H1 (cell line): ENCODE measurements around the gene PPP1R9A. TPM values are rescaled to one million over a fixed set of nuclear protein-coding genes. Genes with fewer than 3 reads are reported as not detected.

ENCODE experiments used
- CTCF ChIA-PET: fragments of 300-600 bp; sonication (Branson Sonifier 250); formaldehyde crosslinking; loops from one replicate; lab custom pipeline; 2021; ENCODE audit not compliant: partially characterized antibody; lab: Charles Lee
- POLR2A ChIA-PET: fragments of 300-600 bp; sonication (Branson Sonifier 250); formaldehyde crosslinking; loops from one replicate; lab custom pipeline; 2021; ENCODE audit warnings: inconsistent platforms; ENCODE audit not compliant: partially characterized antibody; lab: Charles Lee
- DNase-seq, 2 experiments: peaks; one replicate each; pipeline versions ENCODE4 v3.0.0 to v3.0.0-alpha.2; 2010 to 2022; ENCODE audit warnings: low spot score in 2 of 2, low read depth in 1 of 2, mixed read lengths in 1 of 2
- FAIRE-seq: peaks from 2 replicates; lab custom pipeline; 2011; peaks lifted over from hg19 to GRCh38; lab: Jason Lieb, UNC
- H2AFZ ChIP-seq: 2 replicates; pipeline ENCODE4 v1.8.1; 2012; ENCODE audit warnings: low read length, inconsistent platforms
- H2AK5ac ChIP-seq: 2 replicates; pipeline ENCODE4 v1.6.1; 2013; ENCODE audit warnings: low read depth, low read length
- H2BK120ac ChIP-seq: replicated peaks from 2 replicates; pipeline ENCODE3; 2013; ENCODE audit warnings: low read depth, low read length, inconsistent platforms
- H2BK12ac ChIP-seq: 2 replicates; pipeline ENCODE4 v1.6.1; 2013; ENCODE audit warnings: low read depth, low read length
- H2BK15ac ChIP-seq: 2 replicates; pipeline ENCODE4 v1.6.1; 2013; ENCODE audit warnings: low read length
- H2BK20ac ChIP-seq: 2 replicates; pipeline ENCODE4 v1.6.1; 2013; ENCODE audit warnings: low read length
- H2BK5ac ChIP-seq: 2 replicates; pipeline ENCODE4 v1.6.1; 2013; ENCODE audit warnings: low read depth, low read length
- H3K14ac ChIP-seq: 2 replicates; pipeline ENCODE4 v1.6.1; 2013; ENCODE audit warnings: inconsistent platforms; ENCODE audit not compliant: insufficient read length
- H3K18ac ChIP-seq: 2 replicates; pipeline ENCODE4 v1.6.1; 2013; ENCODE audit warnings: low read length; ENCODE audit errors: extremely low read depth
- H3K23ac ChIP-seq: 2 replicates; pipeline ENCODE4 v1.6.1; 2013; ENCODE audit warnings: inconsistent platforms; ENCODE audit not compliant: insufficient read length
- H3K23me2 ChIP-seq: 2 replicates; pipeline ENCODE4 v1.6.1; 2013; ENCODE audit warnings: low read depth, low read length
- H3K27ac ChIP-seq: 2 replicates; pipeline ENCODE4 v1.6.1; 2011; ENCODE audit warnings: low read depth, low read length, inconsistent platforms
- H3K27me3 ChIP-seq, 4 experiments: replicated peaks in 1 of 4; 1 replicate in 1 of 4; 2 replicates in 3 of 4; pipeline versions ENCODE4 v1.6.1 to v1.8.1; 2011 to 2013; ENCODE audit warnings: low read length in 3 of 4, mild to moderate bottlenecking in 3 of 4, inconsistent platforms in 2 of 4, mixed read lengths in 2 of 4, moderate library complexity in 1 of 4; ENCODE audit not compliant: control insufficient read depth in 3 of 4, insufficient read depth in 3 of 4; ENCODE audit errors: extremely low read depth in 1 of 4
- H3K36me3 ChIP-seq, 4 experiments: 2 replicates each; pipeline versions ENCODE4 v1.6.1 to v1.8.1; 2011 to 2013; ENCODE audit warnings: mild to moderate bottlenecking in 4 of 4, low read length in 3 of 4, moderate library complexity in 2 of 4, control low read depth in 1 of 4, inconsistent platforms in 1 of 4; ENCODE audit not compliant: insufficient read depth in 4 of 4, control insufficient read depth in 2 of 4
- H3K4ac ChIP-seq: replicated peaks from 2 replicates; pipeline ENCODE3; 2013; ENCODE audit warnings: low read length, low read depth, mixed read lengths, inconsistent platforms; ENCODE audit not compliant: insufficient read length
- H3K4me1 ChIP-seq, 4 experiments: replicated peaks in 1 of 4; 1 replicate in 1 of 4; 2 replicates in 3 of 4; pipeline versions ENCODE4 v1.6.1 to v1.8.1; 2011 to 2013; ENCODE audit warnings: low read length in 3 of 4, inconsistent platforms in 2 of 4, mixed read lengths in 1 of 4; ENCODE audit not compliant: insufficient read depth in 4 of 4, control insufficient read depth in 3 of 4
- H3K4me2 ChIP-seq, 2 experiments: 2 replicates each; pipeline versions ENCODE4 v1.6.1 to v1.8.1; 2011 to 2013; ENCODE audit warnings: low read depth in 2 of 2, low read length in 2 of 2, control low read depth in 1 of 2, inconsistent platforms in 1 of 2, mild to moderate bottlenecking in 1 of 2; ENCODE audit not compliant: insufficient read depth in 1 of 2
- H3K4me3 ChIP-seq, 4 experiments: fragments of 200-600, 300-600 bp in 1 of 4; sonication (generic), shearing (Covaris generic), sonication (Bioruptor Twin) in 1 of 4; 2 replicates each; pipeline versions ENCODE4 v1.5.1 to v1.8.1; 2011 to 2016; ENCODE audit warnings: low read length in 4 of 4, low read depth in 3 of 4, control low read depth in 2 of 4, inconsistent platforms in 2 of 4, mild to moderate bottlenecking in 2 of 4, mixed read lengths in 1 of 4, moderate library complexity in 1 of 4; ENCODE audit not compliant: insufficient read depth in 2 of 4; ENCODE audit errors: extremely low read depth in 1 of 4
- H3K56ac ChIP-seq: replicated peaks from 2 replicates; pipeline ENCODE3; 2013; ENCODE audit warnings: low read depth, mild to moderate bottlenecking, mixed read lengths, low read length, inconsistent platforms; ENCODE audit not compliant: insufficient read length
- H3K79me1 ChIP-seq: 2 replicates; pipeline ENCODE4 v1.6.1; 2013; ENCODE audit warnings: low read depth, low read length, control low read depth
- H3K79me2 ChIP-seq, 2 experiments: 2 replicates each; pipeline versions ENCODE4 v1.6.1 to v1.8.1; 2012 to 2013; ENCODE audit warnings: low read length in 2 of 2, mild to moderate bottlenecking in 2 of 2, inconsistent platforms in 1 of 2; ENCODE audit not compliant: insufficient read depth in 2 of 2, control insufficient read depth in 1 of 2
- H3K9ac ChIP-seq, 4 experiments: replicated peaks in 1 of 4; 1 replicate in 1 of 4; 2 replicates in 3 of 4; pipeline versions ENCODE4 v1.6.1 to v1.8.1; 2011 to 2013; ENCODE audit warnings: low read depth in 3 of 4, low read length in 3 of 4, control low read depth in 2 of 4, mild to moderate bottlenecking in 2 of 4, moderate library complexity in 2 of 4, inconsistent platforms in 1 of 4; ENCODE audit errors: extremely low read depth in 1 of 4
- H3K9me3 ChIP-seq, 2 experiments: 2 replicates each; pipeline versions ENCODE4 v1.6.1 to v1.8.1; 2012 to 2013; ENCODE audit warnings: mild to moderate bottlenecking in 2 of 2, moderate library complexity in 2 of 2, control low read depth in 1 of 2, inconsistent platforms in 1 of 2, low read depth in 1 of 2, low read length in 1 of 2, mixed read lengths in 1 of 2; ENCODE audit not compliant: insufficient read depth in 2 of 2
- H4K20me1 ChIP-seq, 2 experiments: replicated peaks in 1 of 2; 2 replicates each; pipeline versions ENCODE3 to v1.8.1; 2011 to 2013; ENCODE audit warnings: inconsistent platforms in 2 of 2, low read length in 2 of 2, mild to moderate bottlenecking in 1 of 2; ENCODE audit not compliant: insufficient read depth in 2 of 2, control insufficient read depth in 1 of 2
- H4K5ac ChIP-seq: 2 replicates; pipeline ENCODE4 v1.6.1; 2013; ENCODE audit warnings: low read length, low read depth, mixed read lengths, inconsistent platforms; ENCODE audit not compliant: insufficient read length
- H4K8ac ChIP-seq: 2 replicates; pipeline ENCODE4 v1.8.0; 2013; ENCODE audit warnings: mild to moderate bottlenecking, moderate library complexity, low read length, inconsistent platforms; ENCODE audit not compliant: insufficient read depth; ENCODE audit errors: extremely low read depth
- H4K91ac ChIP-seq: replicated peaks from 2 replicates; pipeline ENCODE3; 2013; ENCODE audit warnings: low read length, mixed read lengths, inconsistent platforms; ENCODE audit not compliant: insufficient read length
- MAFK ChIP-seq: IDR thresholded peaks from 2 replicates; pipeline ENCODE4 v1.6.1; 2012; ENCODE audit warnings: low read depth, mild to moderate bottlenecking, improper control_type of control experiment, low read length
- RAD21 ChIP-seq, 2 experiments: IDR thresholded peaks in 1 of 2; conservative IDR thresholded peaks in 1 of 2; 2 replicates each; pipeline ENCODE4 v1.6.1; 2011; ENCODE audit warnings: low read depth in 2 of 2, low read length in 2 of 2, improper control_type of control experiment in 1 of 2, inconsistent platforms in 1 of 2, mild to moderate bottlenecking in 1 of 2, moderate library complexity in 1 of 2
- RFX5 ChIP-seq: IDR thresholded peaks from 2 replicates; pipeline ENCODE4 v1.6.1; 2011; ENCODE audit warnings: low read depth, low read length, improper control_type of control experiment, borderline replicate concordance
- SP2 ChIP-seq: IDR thresholded peaks from 2 replicates; pipeline ENCODE4 v1.6.1; 2012; ENCODE audit warnings: mild to moderate bottlenecking, low read length, inconsistent platforms
- WGBS, 2 experiments: shearing (Covaris generic) in 1 of 2; methylation state at CpG; one replicate each; pipeline versions ENCODE4 v1.1.6 to v1.1.7; 2013 to 2015; ENCODE audit warnings: low lambda C conversion rate in 2 of 2, mixed read lengths in 2 of 2, inconsistent platforms in 1 of 2, low coverage in 1 of 2, missing lambda C conversion rate in 1 of 2; ENCODE audit not compliant: insufficient replicate concordance in 2 of 2, insufficient coverage in 1 of 2, insufficient read length in 1 of 2; ENCODE audit errors: extremely low coverage in 1 of 2, missing lambda C conversion rate in 1 of 2; 5-methylcytosine and 5-hydroxymethylcytosine counted together
- polyA plus RNA-seq, 7 experiments: library from polyadenylated mRNA; depleted of rRNA in 3 of 7; stranded (reverse) in 5 of 7; unstranded in 2 of 7; fragments of >200 nt in 5 of 7; fragments of 200-250 nt in 2 of 7; gene quantifications; 1 replicate in 5 of 7; 2 replicates in 1 of 7; 4 replicates in 1 of 7; pipeline versions ENCODE4 v1.2.1 to v1.2.3, GENCODE V29; 2011 to 2013; ENCODE audit warnings: missing spikeins in 2 of 7, mixed read lengths in 2 of 7
- total RNA-seq: library from RNA; stranded (reverse); fragmentation: NEBNext Ultra II Directional; extraction: Animal tissue kit (Norgen Biotek cat#: 25700); gene quantifications from 2 replicates; pipeline ENCODE4 v1.2.1, GENCODE V29; 2021
- TF ChIP-seq, protein P1 (sequence below), 3 experiments: IDR thresholded peaks; 1 replicate in 2 of 3; 2 replicates in 1 of 3; pipeline versions ENCODE4 v1.5.1 to v1.6.1; 2011; ENCODE audit warnings: low read length in 3 of 3, mild to moderate bottlenecking in 3 of 3, inconsistent platforms in 2 of 3, low read depth in 1 of 3, moderate library complexity in 1 of 3; ENCODE audit not compliant: insufficient read depth in 1 of 3; ENCODE audit errors: control extremely low read depth in 1 of 3

PPP1R9A gene
- total and polyA plus RNA-seq, 2 of the 8 experiments (the other 6 are each of a cell fraction or from before 2014, with no cell fraction given): 3.0 to 20.3 TPM

DNA sequence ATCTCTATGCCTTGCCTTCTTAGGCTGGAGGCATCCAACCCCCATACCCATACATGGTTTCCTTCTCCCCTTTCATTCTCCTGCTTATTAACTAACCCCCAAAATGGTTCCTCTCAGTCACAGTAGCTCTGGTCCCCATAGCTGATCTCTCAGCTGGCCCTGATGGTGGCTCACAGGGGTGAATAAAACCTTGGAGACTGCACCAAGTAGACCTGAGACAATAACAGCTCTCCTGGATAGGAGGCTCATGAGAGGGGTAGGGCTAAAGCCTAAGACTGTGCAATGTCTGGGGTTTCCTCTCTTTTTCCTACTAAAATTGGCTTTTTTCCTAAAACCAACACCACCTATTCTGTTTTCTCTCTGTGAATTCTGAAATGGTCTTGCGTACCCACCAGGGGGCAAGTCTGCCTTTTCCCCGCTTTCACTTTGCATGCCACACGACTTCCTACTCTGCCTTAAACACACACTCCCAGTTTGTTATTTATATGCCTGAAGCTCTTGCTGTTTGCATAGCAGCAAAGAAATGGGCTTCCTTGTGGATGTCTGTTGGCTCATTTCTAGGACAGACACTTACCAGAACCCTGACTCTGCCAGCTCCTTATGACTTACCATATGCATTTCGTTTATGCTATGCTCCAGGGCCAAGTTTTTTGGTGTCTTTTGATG, 435.4 kb downstream of the PPP1R9A start:
- Histone ChIP-seq H3K9me3 (no peaks in the 10 kb centered on the region), H3K23ac (no peak overlapping the region), H2BK120ac (no peak overlapping the region), H3K79me1 (no peaks in the 10 kb centered on the region), H3K4ac (no peak overlapping the region), H3K4me2 (peak overlapping the region in 1 of 2 experiments; percentile 35; a peak in 2 of 4 replicates), H3K79me2 (no peaks in the 10 kb centered on the region), H3K27me3 (no peaks in the 10 kb centered on the region), H3K14ac (no peak overlapping the region), H2BK15ac (no peak overlapping the region), H2BK20ac (peak overlapping the region; percentile 15; the same call in 1 of the 2 replicates), H2AK5ac (no peak overlapping the region), H3K4me1 (peaks cover 2 to 13% (median 6%) of the 10 kb centered on the region in 4 experiments; a peak in 5 of 7 replicates), H3K4me3 (no peak overlapping the region), H3K23me2 (no peaks in the 10 kb centered on the region), H3K27ac (no peak overlapping the region), H2AFZ (0 out of 2 replicates have a peak overlapping the region, but pooled peaks have one; percentile 9), H4K8ac (no peak overlapping the region), H3K9ac (no peak overlapping the region), H4K5ac (no peak overlapping the region), H3K36me3 (no peaks in the 10 kb centered on the region), H2BK12ac (no peak overlapping the region), H4K20me1 (no peaks in the 10 kb centered on the region), H4K91ac (no peak overlapping the region), H3K18ac (no peak overlapping the region), H2BK5ac (no peak overlapping the region), H3K56ac (no peak overlapping the region)
- TF ChIP-seq, protein P1, sequence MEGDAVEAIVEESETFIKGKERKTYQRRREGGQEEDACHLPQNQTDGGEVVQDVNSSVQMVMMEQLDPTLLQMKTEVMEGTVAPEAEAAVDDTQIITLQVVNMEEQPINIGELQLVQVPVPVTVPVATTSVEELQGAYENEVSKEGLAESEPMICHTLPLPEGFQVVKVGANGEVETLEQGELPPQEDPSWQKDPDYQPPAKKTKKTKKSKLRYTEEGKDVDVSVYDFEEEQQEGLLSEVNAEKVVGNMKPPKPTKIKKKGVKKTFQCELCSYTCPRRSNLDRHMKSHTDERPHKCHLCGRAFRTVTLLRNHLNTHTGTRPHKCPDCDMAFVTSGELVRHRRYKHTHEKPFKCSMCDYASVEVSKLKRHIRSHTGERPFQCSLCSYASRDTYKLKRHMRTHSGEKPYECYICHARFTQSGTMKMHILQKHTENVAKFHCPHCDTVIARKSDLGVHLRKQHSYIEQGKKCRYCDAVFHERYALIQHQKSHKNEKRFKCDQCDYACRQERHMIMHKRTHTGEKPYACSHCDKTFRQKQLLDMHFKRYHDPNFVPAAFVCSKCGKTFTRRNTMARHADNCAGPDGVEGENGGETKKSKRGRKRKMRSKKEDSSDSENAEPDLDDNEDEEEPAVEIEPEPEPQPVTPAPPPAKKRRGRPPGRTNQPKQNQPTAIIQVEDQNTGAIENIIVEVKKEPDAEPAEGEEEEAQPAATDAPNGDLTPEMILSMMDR (IDR thresholded peaks at IDR 0.05; ENCODE audit: control extremely low read depth in 1 of 3, insufficient read depth in 1 of 3, low read depth in 1 of 3, low read length in 3 of 3): peak in 2 of 3 experiments; percentile 12 to 25; a peak in 1 of 4 replicates
- TF ChIP-seq MAFK (no peak), SP2 (no peak), RFX5 (no peak), RAD21 (IDR thresholded peaks at IDR 0.05 in 1 of 2, conservative IDR thresholded peaks at IDR 0.05 in 1 of 2; ENCODE audit: low read depth in 2 of 2, low read length in 2 of 2) (peak; percentile 36 to 50; a peak in 3 of 4 replicates)
- peak in 1 of 2 experiments; percentile 17 for DNase-seq
- CTCF ChIA-PET: interaction anchor here (1.1 to 1.7 kb wide), 6 partner anchors 9 to 139 kb away, joined by 3 to 5 read pairs (median 4); partner anchors contain the start of gene PON1
- 51% methylated on average over 4 of the region's 4 CpGs; no CpG with 5 or more reads in 1 of the 2 experiments for WGBS, 2 experiments
- POLR2A ChIA-PET: no interaction called here
- FAIRE-seq: peak; percentile 32
